MCF 10A (cell line): ENCODE measurements around the gene MITF. TPM values are rescaled to one million over a fixed set of nuclear protein-coding genes. Genes with fewer than 3 reads are reported as not detected.
"Not testable (repeated sequence)": the region's sequence is repeated elsewhere in the genome, so short reads cannot be mapped to it uniquely, and the experiment has no call there.

ENCODE experiments used
- BruUV-seq: library from RNA; stranded (reverse); fragments of 400-500 nt; replicated peaks from 2 replicates; lab custom pipeline; 2021; lab: Mats Ljungman, UMichigan
- CTCF ChIA-PET: fragments of 300-600 bp; sonication (Branson Sonifier 250); formaldehyde crosslinking; extraction: SDS; loops from one replicate; lab custom pipeline; 2021; ENCODE audit warnings: antibody characterized with exemption, inconsistent platforms; lab: Yijun Ruan, JAX
- POLR2A ChIA-PET: fragments of 300-600, 350-650 bp; sonication (Branson Sonifier 250); formaldehyde crosslinking; extraction: SDS; loops from one replicate; lab custom pipeline; 2020; ENCODE audit warnings: antibody characterized with exemption, inconsistent platforms; lab: Yijun Ruan, JAX
- DNase-seq: peaks from one replicate; pipeline ENCODE4 v3.0.0-alpha.2; 2018; ENCODE audit not compliant: unreplicated experiment
- H3K27ac Mint-ChIP-seq: one replicate; pipeline ENCODE4 v1.8.0; 2022; ENCODE audit warnings: mild to moderate bottlenecking, low read depth, mixed read lengths; ENCODE audit not compliant: unreplicated experiment
- H3K27me3 Mint-ChIP-seq: one replicate; pipeline ENCODE4 v1.8.0; 2022; ENCODE audit warnings: mixed read lengths; ENCODE audit not compliant: insufficient read depth, unreplicated experiment
- H3K36me3 Mint-ChIP-seq: one replicate; pipeline ENCODE4 v1.8.0; 2022; ENCODE audit warnings: mild to moderate bottlenecking, moderate library complexity, mixed read lengths; ENCODE audit not compliant: insufficient read depth, unreplicated experiment
- H3K4me1 Mint-ChIP-seq: one replicate; pipeline ENCODE4 v1.8.0; 2022; ENCODE audit warnings: mixed read lengths; ENCODE audit not compliant: insufficient read depth, unreplicated experiment
- H3K4me3 Mint-ChIP-seq: one replicate; pipeline ENCODE4 v1.8.0; 2022; ENCODE audit warnings: mild to moderate bottlenecking, moderate library complexity, mixed read lengths; ENCODE audit not compliant: unreplicated experiment
- H3K9me3 Mint-ChIP-seq: one replicate; pipeline ENCODE4 v1.8.0; 2022; ENCODE audit warnings: mixed read lengths; ENCODE audit not compliant: unreplicated experiment
- intact Hi-C: fragments of 100-400 bp; cut with micrococcal nuclease; formaldehyde crosslinking; loops from 2 replicates; pipeline ENCODE4 v1.14.1; 2022
- total RNA-seq: library from RNA; stranded (reverse); gene quantifications from 2 replicates; pipeline ENCODE4 v1.2.3, GENCODE V29; 2022
- TF ChIP-seq, protein P1 (sequence below): fragments of 200-600 bp; IDR thresholded peaks from one replicate; pipeline ENCODE4 v1.8.0; 2022; ENCODE audit warnings: antibody characterized with exemption, mild to moderate bottlenecking; ENCODE audit not compliant: unreplicated experiment

MITF gene
- total RNA-seq, 1 experiment from 2014 or later, result 16.1 TPM

DNA sequence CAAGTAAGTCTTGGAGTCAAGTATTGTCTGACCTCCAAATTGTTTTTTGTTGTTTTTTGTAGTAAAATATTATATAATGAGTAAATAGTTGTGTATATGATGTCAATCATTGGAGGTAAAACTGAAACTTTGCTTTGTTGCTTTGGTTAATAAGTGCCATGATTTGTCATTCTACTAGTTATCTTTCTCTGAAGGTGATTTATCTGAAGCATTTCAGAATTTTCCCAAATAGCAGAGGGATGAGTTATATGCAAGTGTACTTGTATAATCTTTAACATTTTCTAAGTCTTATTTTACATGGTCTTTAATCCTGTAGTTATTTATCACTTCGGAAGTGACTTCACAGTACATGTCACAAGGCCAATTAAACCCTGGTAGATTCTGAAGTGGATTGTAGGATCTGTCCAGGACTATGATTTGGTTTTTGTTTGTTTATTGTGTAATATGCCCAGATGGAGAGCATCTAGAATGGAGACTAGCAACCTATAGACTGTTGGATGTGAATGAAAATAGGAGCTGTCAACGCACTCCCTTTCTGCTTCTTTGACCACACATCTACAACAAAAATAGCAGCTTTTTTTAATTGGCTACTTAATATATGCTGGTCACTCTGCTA lies 167.2 kb downstream of the MITF start:
- H3K36me3 Mint-ChIP-seq, result no peaks in the 10 kb centered on the region
- intact Hi-C loops, result no loop called here
- ChIA-PET CTCF (interaction anchor here (2.4 kb wide), 1 partner anchor 41 kb away, joined by 5 read pairs; no protein-coding TSS in a partner anchor), POLR2A (interaction anchor here (1.5 kb wide), 1 partner anchor 8 kb away, joined by 4 read pairs; no protein-coding TSS in a partner anchor)
- no peak for DNase-seq
- H3K27me3 Mint-ChIP-seq, result no peaks in the 10 kb centered on the region
- H3K4me3 Mint-ChIP-seq, result no peak overlapping the region
- BruUV-seq, result no TSS peak
- no peaks in the 10 kb centered on the region for H3K4me1 Mint-ChIP-seq
- no peak overlapping the region for H3K27ac Mint-ChIP-seq
- H3K9me3 Mint-ChIP-seq, result peaks cover 7% of the 10 kb centered on the region
- TF ChIP-seq, protein P1, sequence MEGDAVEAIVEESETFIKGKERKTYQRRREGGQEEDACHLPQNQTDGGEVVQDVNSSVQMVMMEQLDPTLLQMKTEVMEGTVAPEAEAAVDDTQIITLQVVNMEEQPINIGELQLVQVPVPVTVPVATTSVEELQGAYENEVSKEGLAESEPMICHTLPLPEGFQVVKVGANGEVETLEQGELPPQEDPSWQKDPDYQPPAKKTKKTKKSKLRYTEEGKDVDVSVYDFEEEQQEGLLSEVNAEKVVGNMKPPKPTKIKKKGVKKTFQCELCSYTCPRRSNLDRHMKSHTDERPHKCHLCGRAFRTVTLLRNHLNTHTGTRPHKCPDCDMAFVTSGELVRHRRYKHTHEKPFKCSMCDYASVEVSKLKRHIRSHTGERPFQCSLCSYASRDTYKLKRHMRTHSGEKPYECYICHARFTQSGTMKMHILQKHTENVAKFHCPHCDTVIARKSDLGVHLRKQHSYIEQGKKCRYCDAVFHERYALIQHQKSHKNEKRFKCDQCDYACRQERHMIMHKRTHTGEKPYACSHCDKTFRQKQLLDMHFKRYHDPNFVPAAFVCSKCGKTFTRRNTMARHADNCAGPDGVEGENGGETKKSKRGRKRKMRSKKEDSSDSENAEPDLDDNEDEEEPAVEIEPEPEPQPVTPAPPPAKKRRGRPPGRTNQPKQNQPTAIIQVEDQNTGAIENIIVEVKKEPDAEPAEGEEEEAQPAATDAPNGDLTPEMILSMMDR, result no peak

DNA sequence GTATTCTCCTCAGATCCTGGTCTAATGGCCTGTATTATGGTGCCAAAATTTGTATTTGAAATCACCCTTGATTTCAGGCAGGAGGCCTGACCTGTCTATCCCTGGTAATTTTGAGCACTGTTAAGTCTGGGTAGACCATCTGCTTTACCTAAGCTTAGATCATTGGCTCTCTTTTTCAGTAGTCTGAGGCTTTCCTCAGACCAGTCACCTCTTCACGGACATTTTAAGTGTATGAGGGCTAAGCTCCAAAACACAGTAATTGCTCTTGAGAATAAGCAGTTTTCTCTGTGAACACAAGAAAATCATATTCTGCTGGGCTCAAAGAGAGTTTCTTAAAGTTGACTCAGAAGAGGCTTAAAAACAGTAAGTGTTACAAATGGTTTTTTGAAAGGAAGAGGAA lies 168.3 kb downstream of the MITF start:
- intact Hi-C loops, result no loop called here
- Mint-ChIP-seq H3K4me1 (no peaks in the 10 kb centered on the region), H3K27me3 (no peaks in the 10 kb centered on the region), H3K4me3 (no peak overlapping the region), H3K9me3 (peaks cover 7% of the 10 kb centered on the region), H3K36me3 (no peaks in the 10 kb centered on the region), H3K27ac (no peak overlapping the region)
- BruUV-seq, result no TSS peak
- CTCF ChIA-PET, result interaction anchor here (0.6 to 2.4 kb wide), 3 partner anchors 20 to 603 kb away, joined by 3 to 5 read pairs (median 3); no protein-coding TSS in a partner anchor
- TF ChIP-seq, protein P1, result no peak
- POLR2A ChIA-PET, result interaction anchor here (1.5 kb wide), 1 partner anchor 9 kb away, joined by 4 read pairs; no protein-coding TSS in a partner anchor
- no peak for DNase-seq

DNA sequence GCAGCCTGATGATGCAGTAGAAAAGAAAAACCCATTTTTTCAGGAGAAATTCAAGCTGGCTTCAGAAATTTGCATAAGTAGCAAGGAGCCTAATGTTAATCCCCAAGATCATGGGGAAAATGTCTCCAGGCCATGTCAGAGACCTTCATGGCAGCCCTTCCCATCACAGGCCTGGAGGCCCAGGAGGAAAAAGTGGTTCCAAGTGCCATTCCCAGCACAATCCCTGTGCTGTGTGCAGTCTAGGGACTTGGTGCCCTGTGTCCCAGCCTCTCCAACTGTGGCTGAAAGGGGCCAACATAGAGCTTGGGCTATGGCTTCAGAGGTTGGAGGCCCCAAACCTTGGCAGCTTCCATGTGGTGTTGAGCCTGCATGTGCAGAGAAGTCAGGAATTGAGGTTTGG lies 170.6 kb downstream of the MITF start:
- BruUV-seq, DNase-seq, H3K27me3 Mint-ChIP-seq, H3K4me3 Mint-ChIP-seq, H3K27ac Mint-ChIP-seq, H3K9me3 Mint-ChIP-seq, H3K4me1 Mint-ChIP-seq, intact Hi-C loops, H3K36me3 Mint-ChIP-seq, POLR2A ChIA-PET: not testable (repeated sequence)
- CTCF ChIA-PET, result interaction anchor here (0.6 to 1.1 kb wide), 2 partner anchors 19 to 291 kb away, joined by 3 to 4 read pairs; no protein-coding TSS in a partner anchor

DNA sequence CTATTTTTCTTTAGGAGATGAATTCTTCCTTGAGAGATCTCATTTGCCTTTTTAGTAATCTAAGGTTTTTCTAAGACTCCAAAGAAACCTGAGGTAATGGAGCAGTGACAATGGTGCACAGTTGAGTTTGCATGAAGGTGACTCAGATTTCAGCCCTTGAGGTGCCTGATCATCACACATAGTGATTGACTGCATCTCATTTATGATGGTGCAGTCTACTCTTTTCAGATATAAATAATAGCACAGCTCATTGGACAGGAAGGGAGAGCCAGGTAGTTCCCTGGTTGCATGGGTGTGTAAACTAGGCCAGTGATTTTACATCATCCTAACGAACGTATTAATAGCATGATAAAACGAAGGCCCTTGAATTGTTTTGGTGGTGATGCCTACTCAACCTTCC lies 174.2 kb downstream of the MITF start:
- H3K27ac Mint-ChIP-seq, result no peak overlapping the region
- no peak for DNase-seq
- peaks cover 7% of the 10 kb centered on the region for H3K9me3 Mint-ChIP-seq
- intact Hi-C loops, result no loop called here
- TF ChIP-seq, protein P1, result no peak
- POLR2A ChIA-PET, result no interaction called here
- no peaks in the 10 kb centered on the region for H3K27me3 Mint-ChIP-seq
- no TSS peak for BruUV-seq
- CTCF ChIA-PET, result interaction anchor here (0.7 to 1.1 kb wide), 3 partner anchors 45 to 121 kb away, joined by 3 read pairs; no protein-coding TSS in a partner anchor
- H3K36me3 Mint-ChIP-seq, result no peaks in the 10 kb centered on the region
- H3K4me1 Mint-ChIP-seq, result peaks cover 8% of the 10 kb centered on the region
- H3K4me3 Mint-ChIP-seq, result no peak overlapping the region
